DMS114 treated with DMSO at 0.1 percent for 48 hours (cell line): ENCODE measurements around the gene PDE6H.

Experiments used
- DNase-seq: peaks from one replicate; lab custom pipeline; 2025; ENCODE audit not compliant: unreplicated experiment; lab: John Stamatoyannopoulos, UW

The PDE6H gene

DNA sequence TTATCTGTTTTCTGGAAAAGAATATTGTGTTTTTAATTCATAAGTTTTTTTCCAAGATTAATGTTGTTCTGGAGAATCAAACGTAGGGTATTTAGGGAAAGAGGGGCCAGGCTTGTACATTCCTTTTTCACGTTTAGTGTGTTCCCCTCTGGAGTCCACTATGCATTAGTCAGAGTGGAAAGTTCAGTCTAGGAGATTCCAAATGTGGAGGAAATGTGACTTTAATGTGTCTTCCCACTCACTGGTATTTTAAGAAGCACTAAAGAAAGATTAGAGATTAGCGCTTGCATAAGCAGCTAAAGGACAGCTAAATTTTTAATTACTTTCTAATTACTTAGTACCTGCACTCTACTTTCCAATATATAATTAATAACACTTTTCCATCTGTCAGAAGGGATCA lies 4.4 kb upstream of the PDE6H start:
- no peak for DNase-seq

DNA sequence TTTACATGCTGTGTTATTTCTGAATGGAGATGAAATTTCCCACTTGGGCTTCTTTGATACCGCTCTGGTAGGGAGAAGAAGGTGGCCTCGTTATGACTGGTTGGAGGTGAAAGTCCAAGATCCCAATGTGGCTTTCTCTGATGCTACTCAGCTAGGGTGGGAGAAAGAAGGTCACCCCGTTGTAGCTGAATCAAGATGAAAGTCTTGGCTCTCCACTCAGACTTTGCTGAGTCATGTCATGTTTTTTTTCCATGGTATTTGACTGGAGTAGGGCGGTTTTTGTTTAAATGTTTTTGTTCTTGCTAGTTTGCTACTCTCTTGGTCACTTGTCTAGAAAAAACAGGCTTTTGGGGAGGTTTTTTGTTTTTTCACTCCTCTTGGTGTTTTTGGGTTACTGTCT lies 2.4 kb upstream of the PDE6H start:
- DNase-seq: no peak

DNA sequence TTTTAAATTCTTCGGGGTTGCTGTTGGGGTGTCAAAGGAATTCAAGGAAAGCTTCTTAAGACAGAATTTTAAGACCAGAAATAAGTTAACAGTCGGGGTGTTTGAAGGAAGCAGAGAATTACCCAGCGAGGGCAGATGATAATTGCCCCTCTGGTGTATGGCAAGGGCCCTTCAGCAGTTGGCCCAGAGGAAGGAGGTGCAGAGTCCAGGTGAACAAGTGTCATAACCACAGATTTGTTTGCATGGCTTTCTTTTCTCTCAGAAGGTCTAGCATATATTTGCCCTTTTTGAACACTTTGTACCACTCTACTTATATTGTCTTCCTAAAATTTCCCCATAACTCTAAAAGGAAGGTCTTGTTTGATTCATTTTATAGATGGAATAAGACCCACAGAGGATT lies 1.8 kb downstream of the PDE6H start:
- DNase-seq: no peak

DNA sequence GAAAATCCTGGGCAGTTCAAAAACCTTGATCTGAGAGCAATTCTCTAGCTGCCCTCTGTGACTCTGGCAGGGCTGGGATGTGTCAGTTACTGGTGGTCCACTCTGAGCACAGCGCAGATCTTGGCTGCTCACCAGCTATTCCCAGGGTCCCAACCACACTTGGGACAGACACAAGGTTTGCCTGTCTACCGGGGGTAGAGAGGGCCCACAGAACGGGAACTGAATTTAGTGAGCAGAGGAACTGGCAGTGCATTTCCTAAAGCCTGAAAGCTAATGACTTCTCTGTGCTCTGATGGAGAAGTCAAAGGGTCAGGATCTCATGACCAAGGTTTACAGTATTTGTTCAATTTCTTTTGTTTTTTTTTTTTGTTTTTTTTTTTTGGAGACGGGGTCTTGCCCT lies 2.6 kb downstream of the PDE6H start:
- DNase-seq: no peak

DNA sequence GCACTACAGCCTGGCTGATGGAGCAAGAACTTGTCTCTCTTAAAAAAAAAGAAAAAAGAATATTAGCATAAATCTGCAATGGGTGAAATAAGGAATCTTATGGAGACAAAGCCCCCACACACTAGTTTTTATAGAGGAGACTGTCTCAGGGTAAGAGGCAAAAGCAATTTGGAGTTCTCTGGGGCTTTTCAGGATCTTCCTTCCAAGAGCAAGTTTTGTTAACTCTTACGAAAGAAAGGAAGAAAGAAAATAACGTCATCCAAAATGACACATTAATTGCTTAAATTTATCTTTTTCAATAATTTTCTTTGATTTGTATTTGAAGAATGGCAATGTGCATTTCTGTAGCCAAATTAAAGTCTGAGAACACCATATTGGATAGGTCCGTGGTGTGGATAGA lies 3.8 kb downstream of the PDE6H start:
- no peak for DNase-seq

DNA sequence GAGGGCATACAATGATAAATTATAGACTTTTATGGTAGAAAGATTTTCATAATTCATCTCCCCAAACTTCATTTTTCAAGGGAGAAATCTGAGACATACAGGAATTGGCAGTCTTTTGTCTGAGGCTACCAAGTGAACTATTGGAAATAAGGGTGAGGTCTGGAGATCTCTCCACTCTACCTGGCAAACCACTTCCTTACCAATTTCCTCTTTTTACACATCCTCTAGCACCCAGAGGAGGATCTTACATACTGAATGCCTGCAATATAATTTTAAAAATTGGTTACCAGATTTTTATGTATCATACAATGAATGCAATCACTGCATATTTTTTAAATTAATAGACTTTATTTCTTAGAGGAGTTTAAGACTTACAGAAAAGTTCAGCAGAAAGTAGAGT lies 6.6 kb downstream of the PDE6H start:
- DNase-seq: no peak

DNA sequence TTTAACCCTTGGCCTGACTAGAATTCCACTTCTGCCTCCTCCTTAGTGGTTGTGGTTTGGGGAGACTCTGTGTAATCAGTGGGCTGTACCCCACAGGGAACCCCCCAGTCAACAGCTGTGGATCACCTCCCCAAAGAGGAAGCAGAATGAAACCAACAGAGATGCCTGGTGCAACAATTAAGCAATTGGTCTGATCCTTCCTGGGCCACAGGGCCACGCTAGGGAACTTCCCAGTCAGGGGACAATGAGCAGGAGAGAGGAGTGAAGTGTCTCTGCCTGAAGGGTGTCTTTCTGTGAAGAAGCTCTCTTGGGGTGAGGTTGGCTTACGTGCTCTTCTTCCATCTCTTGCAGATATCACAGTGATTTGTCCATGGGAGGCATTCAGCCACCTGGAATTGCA lies 8.2 kb downstream of the PDE6H start:
- DNase-seq: no peak

DNA sequence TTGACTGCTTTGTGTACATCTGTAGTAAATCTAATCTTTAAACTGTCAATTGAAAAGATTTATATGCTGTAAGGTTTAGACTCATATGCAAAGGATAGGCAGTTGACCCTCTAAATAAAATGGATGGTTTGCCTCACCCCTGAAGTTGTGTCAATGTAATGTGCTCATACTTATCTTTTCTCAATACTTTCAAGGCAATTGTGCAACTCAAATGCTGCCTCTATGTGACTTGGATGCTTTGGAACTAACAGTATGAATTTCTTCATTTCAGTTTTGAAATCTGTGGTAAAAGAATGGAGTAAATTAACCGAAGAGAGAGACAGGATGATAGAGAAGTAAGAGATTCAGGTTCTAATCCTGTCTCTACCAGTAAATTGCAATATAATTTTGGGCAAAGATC lies 9.7 kb downstream of the PDE6H start:
- DNase-seq: no peak

DNA sequence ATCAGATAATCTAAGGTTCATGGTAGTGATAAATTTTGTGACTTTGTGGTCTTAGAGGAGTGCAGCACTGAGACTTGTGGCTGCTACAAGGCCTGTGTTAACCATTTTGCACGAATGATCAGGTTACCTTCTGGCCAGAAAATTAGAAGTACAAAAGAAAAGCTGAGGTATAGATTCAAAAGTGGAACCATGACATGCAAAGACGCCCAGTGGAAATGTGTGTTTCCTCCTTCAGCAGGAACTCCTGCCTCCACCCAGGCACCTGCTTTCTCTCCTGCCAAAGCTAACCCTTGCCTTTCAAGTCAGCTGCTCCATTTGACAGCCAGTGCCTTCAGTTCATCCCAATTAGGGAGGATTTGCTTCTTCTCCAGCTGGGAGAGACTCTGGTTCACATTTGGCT lies 10.1 kb downstream of the PDE6H start:
- no peak for DNase-seq

DNA sequence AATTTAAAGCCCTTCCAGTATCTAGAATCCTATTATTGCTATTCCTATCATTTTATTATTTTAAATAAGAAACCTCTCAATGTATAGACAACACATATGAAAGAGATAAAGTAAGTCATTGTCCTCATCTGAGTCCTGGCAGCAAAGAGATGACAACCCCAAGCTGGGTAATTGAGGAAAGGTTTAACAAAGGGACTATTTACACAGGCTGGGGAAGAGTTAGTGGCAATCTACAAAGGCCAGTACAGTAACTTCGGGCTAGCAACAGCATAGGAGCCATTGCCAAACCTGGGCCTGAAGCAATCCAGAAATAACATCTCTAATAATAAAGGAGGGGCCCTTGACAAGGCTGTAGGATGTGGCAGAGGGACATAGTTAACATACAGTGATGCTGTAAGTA lies 11.2 kb downstream of the PDE6H start:
- DNase-seq: no peak

DNA sequence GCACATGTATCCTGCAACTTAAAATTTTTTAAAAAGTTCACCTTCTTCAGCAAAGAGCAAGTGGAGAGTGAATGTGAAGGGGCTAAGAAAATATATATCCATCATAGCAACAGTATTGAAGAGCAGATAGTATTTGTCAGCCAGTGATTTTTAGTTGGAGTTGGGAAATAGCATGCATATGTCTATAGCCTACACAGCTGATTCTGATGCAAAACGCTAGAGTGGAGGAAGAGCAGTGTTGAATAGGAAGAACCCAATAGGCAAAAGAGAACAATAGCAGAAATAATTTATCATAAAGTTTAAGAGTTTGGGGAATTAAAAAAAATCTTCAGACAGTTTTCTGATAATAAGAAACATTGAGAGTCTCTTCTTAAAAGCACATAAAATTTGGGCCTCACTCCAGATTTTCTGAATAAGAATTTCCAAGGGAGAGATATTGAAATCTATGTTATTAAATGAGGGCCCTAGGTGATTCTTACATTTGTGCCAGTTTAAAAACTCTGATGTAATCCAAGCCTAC lies 12.0 kb downstream of the PDE6H start:
- no peak for DNase-seq

DNA sequence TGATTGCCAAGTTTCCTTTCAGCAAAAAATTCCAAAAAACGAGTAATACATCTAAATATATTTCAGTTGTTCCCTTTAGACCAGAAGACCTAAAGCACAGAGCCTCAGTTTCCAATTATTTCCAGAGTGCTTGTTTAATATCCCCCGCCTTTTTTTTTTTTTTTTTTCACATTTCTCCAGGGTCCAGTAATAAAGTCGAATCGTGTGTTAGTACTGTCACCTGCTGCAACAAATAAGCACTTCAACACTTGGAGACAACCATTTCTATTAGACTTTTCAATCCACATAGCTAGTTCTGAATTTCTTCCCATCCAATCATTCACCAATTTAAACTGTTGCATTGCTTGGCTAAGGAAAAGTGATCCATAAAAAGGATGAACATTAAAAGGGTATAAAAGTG lies 13.6 kb downstream of the PDE6H start:
- no peak for DNase-seq

DNA sequence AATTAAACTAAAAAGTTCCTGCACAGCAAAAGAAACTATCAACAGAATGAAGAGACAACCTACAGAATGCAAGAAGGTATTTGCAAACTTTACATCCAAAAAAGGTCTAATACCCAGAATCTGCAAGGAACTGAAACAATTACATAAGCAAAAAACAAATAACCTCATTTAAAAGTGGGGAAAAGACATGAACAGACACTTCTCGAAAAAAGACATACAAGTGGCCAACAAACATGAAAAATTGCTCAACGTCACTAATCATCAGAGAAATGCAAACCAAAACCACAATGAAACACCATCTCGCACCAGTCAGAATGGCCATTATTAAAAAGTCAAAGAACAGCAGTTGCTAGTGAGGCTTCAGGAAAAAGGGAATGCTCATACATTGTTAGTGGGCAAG lies 15.2 kb downstream of the PDE6H start:
- no peak for DNase-seq

DNA sequence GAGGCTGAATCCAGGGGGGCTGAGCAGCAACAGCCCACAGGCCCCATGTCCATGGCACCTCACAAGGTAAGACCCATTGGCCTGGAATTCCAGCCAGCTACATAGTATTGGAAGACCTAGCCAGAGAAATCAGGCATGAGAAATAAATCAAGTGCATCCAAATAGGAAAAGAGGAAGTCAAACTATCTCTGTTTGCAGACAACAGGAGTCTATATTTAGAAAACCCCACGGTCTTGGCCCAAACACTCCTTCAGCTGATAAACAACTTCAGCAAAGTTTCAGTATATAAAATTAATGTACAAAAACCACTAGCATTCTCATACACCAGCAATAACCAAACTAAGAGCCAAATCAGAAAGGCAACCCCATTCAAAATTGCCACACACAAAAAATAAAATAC lies 16.9 kb downstream of the PDE6H start:
- DNase-seq: no peak

DNA sequence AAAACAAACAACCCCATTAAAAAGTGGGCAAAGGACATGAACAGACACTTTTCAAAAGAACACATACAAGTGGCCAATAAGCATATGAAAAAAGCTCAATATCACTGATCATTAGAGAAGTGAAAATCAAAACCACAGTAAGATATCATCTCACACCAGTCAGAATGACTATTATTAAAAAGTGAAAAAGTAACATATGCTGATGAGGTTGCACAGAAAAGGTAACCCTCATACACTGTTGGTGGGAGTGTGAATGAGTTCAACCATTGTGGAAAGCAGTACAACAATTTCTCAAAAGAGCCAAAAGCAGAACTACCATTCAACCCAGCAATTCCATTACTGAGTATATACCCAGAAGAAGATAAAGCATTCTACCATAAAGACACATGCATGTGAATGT lies 18.2 kb downstream of the PDE6H start:
- DNase-seq: no peak

DNA sequence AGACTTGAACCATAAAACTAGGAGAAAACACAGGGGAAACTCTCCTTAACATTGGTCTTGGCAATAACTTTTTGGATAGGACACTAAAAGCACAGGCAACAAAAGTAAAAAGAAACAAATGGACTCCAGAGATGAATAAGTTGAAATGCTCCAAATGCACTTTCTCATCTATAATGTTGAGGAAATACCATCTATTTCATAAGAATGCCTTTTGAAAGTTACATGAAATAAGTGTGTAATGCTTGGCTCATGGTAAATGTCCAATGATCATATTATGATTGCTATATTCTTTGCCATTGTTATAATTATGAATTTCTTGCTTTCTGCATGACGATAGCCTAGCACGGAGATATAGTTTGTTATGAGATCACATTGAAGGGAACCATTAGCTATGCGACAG lies 19.8 kb downstream of the PDE6H start:
- DNase-seq: no peak

DNA sequence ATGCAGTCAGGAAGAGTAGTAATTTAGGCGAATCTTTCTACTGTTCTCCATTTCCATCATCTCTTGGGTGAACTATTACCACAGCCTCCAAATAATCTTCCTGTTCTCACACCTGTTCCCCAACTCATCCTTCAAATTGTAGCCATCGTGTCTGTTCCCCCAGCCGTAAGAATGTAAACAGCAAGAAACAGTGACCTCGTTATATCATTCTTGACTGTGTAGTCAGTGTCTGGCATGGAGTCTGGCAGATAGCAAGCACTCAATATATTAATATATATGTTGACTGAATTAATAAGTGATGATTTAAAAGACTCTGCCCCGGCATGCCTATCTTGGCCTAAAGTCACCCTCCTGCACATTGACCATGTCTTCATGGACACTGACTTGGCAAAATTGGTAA lies 20.3 kb downstream of the PDE6H start:
- no peak for DNase-seq

DNA sequence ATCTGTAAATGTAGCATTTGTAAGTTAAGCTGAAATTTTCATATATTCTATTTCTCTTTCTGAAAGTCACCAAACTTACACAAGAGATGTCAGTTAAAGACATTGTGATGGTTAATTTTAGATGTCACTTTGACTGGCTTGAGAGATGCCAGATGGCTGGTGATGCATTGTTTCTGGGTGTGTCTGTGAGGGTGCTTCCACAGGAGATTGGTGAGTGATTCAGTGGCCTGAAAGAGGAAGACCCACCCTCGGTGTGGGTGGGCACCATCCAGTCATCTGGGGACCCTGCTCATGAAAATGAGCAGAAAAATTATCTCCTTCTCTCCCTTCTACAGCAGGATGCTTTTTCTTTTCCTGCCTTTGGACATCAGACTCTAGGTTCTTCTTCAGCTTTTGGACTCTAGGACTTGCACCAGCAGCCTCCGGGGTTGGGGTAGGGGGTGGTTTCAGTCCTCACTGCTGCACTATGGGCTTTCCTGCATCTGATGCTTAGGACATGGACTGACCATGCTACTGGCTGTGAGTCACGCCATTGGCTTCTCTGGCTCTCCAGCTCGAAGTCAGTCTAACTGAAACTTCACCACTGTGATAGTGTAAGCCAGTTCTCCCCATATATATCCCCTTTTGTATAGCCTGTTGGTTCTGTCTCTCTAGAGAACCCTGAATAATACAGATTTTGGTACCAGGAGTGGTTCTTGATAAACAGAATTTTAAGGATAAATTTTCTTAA lies 20.9 kb downstream of the PDE6H start:
- no peak for DNase-seq

DNA sequence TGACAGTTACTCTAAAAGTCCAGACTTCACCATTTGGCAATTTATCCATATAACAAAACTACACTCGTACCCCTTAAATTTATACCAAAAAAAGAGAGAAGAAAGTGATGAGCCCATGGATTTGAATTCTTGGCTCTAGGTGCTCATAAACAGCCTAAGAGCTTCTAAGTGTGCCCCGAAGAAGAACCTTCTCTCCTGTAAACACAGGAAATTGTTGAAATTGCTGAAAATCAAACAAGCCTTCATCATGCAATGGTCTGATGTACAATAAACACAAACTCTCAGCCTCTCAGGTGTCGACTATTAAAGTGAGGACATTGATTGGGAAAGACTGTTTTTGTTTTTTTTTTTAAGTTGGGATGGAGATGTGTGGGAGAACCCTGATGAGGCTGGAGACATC lies 21.8 kb downstream of the PDE6H start:
- no peak for DNase-seq

DNA sequence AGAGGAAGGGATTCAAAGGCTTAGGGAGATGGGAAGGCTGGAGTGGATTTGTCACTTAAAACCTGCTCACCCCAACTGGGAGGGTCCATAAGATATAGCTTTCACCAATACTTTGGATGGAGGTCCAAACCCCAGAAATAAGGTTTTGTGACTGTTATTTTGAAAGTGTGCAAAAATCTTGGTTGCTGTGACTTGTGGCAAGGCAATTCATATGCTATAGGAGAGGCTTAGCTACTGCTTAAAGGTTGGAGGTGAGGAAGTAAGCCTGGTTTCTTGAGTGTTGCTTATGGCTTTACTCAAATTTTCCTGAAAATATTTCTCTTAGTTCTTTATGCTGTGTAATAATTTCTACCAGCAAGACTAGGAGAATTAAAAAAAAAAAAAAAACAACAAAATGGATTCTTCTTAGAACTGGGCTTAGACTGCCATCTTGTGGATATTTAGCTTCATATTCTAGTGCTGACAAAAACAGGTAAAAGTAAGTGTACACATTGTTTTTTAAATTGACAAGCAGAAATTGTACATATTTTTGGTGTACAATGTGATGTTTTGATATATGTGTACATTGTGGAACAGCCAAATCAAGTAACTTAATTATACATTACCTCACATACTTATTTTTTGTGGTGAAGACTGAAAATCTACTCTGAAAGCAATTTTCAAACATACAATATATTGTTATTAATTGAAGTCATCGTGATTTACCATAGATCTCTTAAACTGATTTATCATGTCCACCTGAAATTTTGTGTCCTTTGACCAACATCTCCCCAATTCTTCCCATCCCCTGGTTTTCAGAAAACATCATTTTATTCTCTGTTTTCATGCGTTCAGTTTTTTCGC lies 23.0 kb downstream of the PDE6H start:
- DNase-seq: peak; percentile 64

DNA sequence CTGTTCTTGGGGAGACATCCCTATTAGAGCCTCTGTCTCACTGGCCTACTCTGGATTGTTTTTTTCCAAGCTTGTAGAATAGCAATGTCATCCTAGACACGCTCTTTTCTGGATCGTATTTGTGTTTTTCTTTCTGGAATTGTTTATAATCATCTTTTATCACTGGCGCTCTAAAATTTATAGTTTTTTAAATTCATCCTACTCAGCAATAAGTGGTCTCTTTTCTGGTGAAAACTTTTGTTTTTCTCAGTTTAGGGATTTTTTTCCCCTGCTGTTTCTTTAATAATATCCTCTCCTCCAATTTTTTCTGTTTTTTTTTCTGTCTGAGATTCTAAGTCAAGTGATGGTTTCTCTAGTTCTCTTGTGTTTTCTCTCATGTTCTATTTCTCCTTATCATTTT lies 25.2 kb downstream of the PDE6H start:
- DNase-seq: no peak

DNA sequence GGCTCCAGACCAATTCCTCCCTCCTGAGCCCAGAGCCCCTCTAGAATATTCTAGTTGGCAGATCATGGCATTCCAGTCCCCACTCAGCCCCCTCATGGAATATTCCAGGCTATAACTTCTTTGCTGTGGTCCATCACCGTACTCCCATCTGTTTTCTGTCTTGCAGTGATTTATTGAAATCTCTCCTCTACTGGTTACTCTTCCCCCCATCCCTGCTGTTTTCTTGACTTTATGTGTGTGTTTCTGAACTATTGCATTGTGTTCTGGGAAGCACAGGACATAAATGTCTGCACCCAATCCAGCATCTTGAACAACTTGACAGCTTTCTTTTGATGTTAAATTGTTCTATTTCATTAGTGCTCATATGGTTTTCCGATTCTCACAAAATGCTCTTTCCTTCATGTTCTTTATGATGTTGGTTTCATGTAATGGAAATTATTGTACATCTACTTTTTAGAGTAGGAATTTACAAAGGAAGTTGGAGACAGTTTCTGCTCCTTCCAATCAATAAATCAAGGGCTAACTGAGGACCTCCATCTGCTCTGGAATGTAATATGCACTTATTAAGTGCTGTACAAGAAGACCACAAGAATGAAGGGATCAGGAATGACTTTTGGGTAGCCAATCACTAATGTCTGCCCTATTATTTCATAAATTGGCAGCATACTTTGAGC lies 26.3 kb downstream of the PDE6H start:
- no peak for DNase-seq
